SK-N-SH (cell line): ENCODE data around the gene MAP3K13. TPM values are rescaled to one million over a fixed set of nuclear protein-coding genes. Genes with fewer than 3 reads are reported as not detected.

ENCODE experiments used
- CTCF ChIA-PET: fragments of 300-600, 350-600 bp; formaldehyde crosslinking; extraction: SDS; loops from one replicate; lab custom pipeline; 2021; lab: Yijun Ruan, JAX
- POLR2A ChIA-PET: fragments of 350-600 bp; sonication (Branson Sonifier 250); formaldehyde crosslinking; extraction: SDS; loops from one replicate; lab custom pipeline; 2020; ENCODE audit warnings: antibody characterized with exemption, inconsistent platforms; lab: Yijun Ruan, JAX
- DNase-seq: peaks from one replicate; pipeline ENCODE4 v3.0.0; 2012
- H2AFZ ChIP-seq: fragments of 200-600 bp; sonication (generic); 2 replicates; pipeline ENCODE4 v1.8.1; 2016; ENCODE audit warnings: antibody characterized with exemption, mild to moderate bottlenecking, low read depth
- H3F3A ChIP-seq: fragments of 200-600 bp; sonication (generic); replicated peaks from 2 replicates; pipeline ENCODE3; 2016; ENCODE audit warnings: antibody characterized with exemption, mild to moderate bottlenecking; ENCODE audit not compliant: insufficient read depth
- H3K27ac ChIP-seq, 2 experiments: fragments of 200-500 bp in 1 of 2; fragments of 200-600 bp in 1 of 2; sonication (Bioruptor generic) in 1 of 2; sonication (generic), shearing (Covaris generic) in 1 of 2; 2 replicates each; pipeline versions ENCODE4 v1.5.1 to v1.6.1; 2014 to 2016; ENCODE audit warnings: low read depth in 2 of 2, inconsistent platforms in 1 of 2, low read length in 1 of 2, mild to moderate bottlenecking in 1 of 2, mixed read lengths in 1 of 2
- H3K27me3 ChIP-seq: fragments of 200-600 bp; sonication (generic), shearing (Covaris generic); 2 replicates; pipeline ENCODE4 v1.6.1; 2016; ENCODE audit warnings: mixed run types; ENCODE audit not compliant: insufficient read depth
- H3K36me3 ChIP-seq, 2 experiments: fragments of 200-500 bp in 1 of 2; fragments of 200-600 bp in 1 of 2; sonication (Bioruptor generic) in 1 of 2; sonication (generic) in 1 of 2; replicated peaks in 1 of 2; 2 replicates each; pipeline versions ENCODE3 to v1.5.1; 2014 to 2016; ENCODE audit warnings: low read length in 1 of 2, mild to moderate bottlenecking in 1 of 2; ENCODE audit not compliant: insufficient read depth in 2 of 2, control insufficient read depth in 1 of 2
- H3K4me1 ChIP-seq, 2 experiments: fragments of 200-500 bp in 1 of 2; fragments of 200-600 bp in 1 of 2; sonication (Bioruptor generic) in 1 of 2; sonication (generic), shearing (Covaris generic) in 1 of 2; 2 replicates each; pipeline versions ENCODE4 v1.5.1 to v1.6.1; 2014 to 2016; ENCODE audit warnings: low read depth in 1 of 2, low read length in 1 of 2, mixed run types in 1 of 2; ENCODE audit not compliant: insufficient read depth in 2 of 2, control insufficient read depth in 1 of 2
- H3K4me2 ChIP-seq: fragments of 200-600 bp; sonication (generic), shearing (Covaris generic); 2 replicates; pipeline ENCODE4 v1.6.1; 2017; ENCODE audit warnings: mixed run types
- H3K4me3 ChIP-seq, 2 experiments: fragments of 200-500 bp in 1 of 2; fragments of 200-600 bp in 1 of 2; sonication (Bioruptor generic) in 1 of 2; sonication (generic), shearing (Covaris generic) in 1 of 2; 2 replicates each; pipeline versions ENCODE4 v1.5.1 to v1.8.1; 2014 to 2016; ENCODE audit warnings: low read depth in 2 of 2, inconsistent platforms in 1 of 2, low read length in 1 of 2, mild to moderate bottlenecking in 1 of 2, mixed read lengths in 1 of 2, moderate library complexity in 1 of 2
- H3K79me2 ChIP-seq: fragments of 200-600 bp; sonication (generic); 2 replicates; pipeline ENCODE4 v1.8.1; 2017; ENCODE audit warnings: mild to moderate bottlenecking; ENCODE audit not compliant: insufficient read depth
- H3K9ac ChIP-seq: fragments of 200-600 bp; sonication (generic); 2 replicates; pipeline ENCODE4 v1.6.1; 2017; ENCODE audit warnings: mixed run types
- H3K9me2 ChIP-seq: fragments of 200-600 bp; sonication (generic); 2 replicates; pipeline ENCODE4 v1.6.1; 2017; ENCODE audit warnings: mixed run types
- H3K9me3 ChIP-seq: fragments of 200-600 bp; sonication (generic); 2 replicates; pipeline ENCODE4 v1.6.1; 2017; ENCODE audit warnings: mixed run types, mild to moderate bottlenecking, moderate library complexity
- H4K20me1 ChIP-seq: fragments of 200-600 bp; sonication (generic); 2 replicates; pipeline ENCODE4 v1.6.1; 2017; ENCODE audit warnings: mild to moderate bottlenecking, mixed run types; ENCODE audit not compliant: insufficient read depth
- EP300 ChIP-seq, 2 experiments: IDR thresholded peaks; 2 replicates each; pipeline versions ENCODE4 v1.4.0 to v1.6.1; 2012; ENCODE audit warnings: borderline replicate concordance in 1 of 2, low read depth in 1 of 2, low read length in 1 of 2
- RAD21 ChIP-seq: IDR thresholded peaks from 2 replicates; pipeline ENCODE4 v1.6.1; 2012; ENCODE audit warnings: mild to moderate bottlenecking, low read length
- RCOR1 ChIP-seq: fragments of 150-350 bp; IDR thresholded peaks from 2 replicates; pipeline ENCODE4 v1.6.1; 2017; ENCODE audit warnings: antibody characterized with exemption, low read length
- RXRA ChIP-seq: IDR thresholded peaks from 2 replicates; pipeline ENCODE4 v1.4.0; 2012; ENCODE audit warnings: low read depth, mild to moderate bottlenecking, borderline replicate concordance
- YY1 ChIP-seq: IDR thresholded peaks from 2 replicates; pipeline ENCODE4 v1.4.0; 2012; ENCODE audit warnings: low read depth, mild to moderate bottlenecking
- WGBS: methylation state at CpG from one replicate; pipeline ENCODE4 v1.1.6; 2017; ENCODE audit warnings: low lambda C conversion rate; 5-methylcytosine and 5-hydroxymethylcytosine counted together
- polyA plus RNA-seq, 3 experiments: library from polyadenylated mRNA; depleted of rRNA; stranded (reverse); fragments of >200 nt; gene quantifications; 2 replicates each; pipeline ENCODE4 v1.2.3, GENCODE V29; 2012
- TF ChIP-seq, protein P1 (sequence below): fragments of 200-600 bp; sonication (generic); IDR thresholded peaks from 2 replicates; pipeline ENCODE4 v1.6.1; 2017; ENCODE audit warnings: antibody characterized with exemption, mild to moderate bottlenecking, moderate library complexity
- TF ChIP-seq, protein P2 (sequence below): IDR thresholded peaks from 2 replicates; pipeline ENCODE4; 2012
- TF ChIP-seq, protein P3 (sequence below): IDR thresholded peaks from 2 replicates; pipeline ENCODE4 v1.6.1; 2012; ENCODE audit warnings: mild to moderate bottlenecking, low read depth, low read length, moderate library complexity

Gene MAP3K13
- polyA plus RNA-seq, 1 of the 3 experiments (the other 2 are of a cell fraction): 9.1 TPM

GRCh38 chr3:185486394-185486793, 123.5 kb downstream of the MAP3K13 start:
- CTCF ChIA-PET: interaction anchor here (0.8 to 1.2 kb wide), 2 partner anchors 17 to 72 kb away, joined by 3 read pairs; no protein-coding TSS in a partner anchor
- WGBS: 93% methylated on average over 5 of the region's 5 CpGs

More at GRCh38 chr3:185486394-185486793, 123.5 kb downstream of the MAP3K13 start:
- Histone ChIP-seq H3K27me3 (no peaks in the 10 kb centered on the region), H3K9ac (no peak overlapping the region), H3K4me1 (no peaks in the 10 kb centered on the region), H4K20me1 (no peaks in the 10 kb centered on the region), H3K9me2 (no peaks in the 10 kb centered on the region), H3K9me3 (no peaks in the 10 kb centered on the region), H3K4me3 (no peak overlapping the region), H3K27ac (no peak overlapping the region), H3K4me2 (no peak overlapping the region), H3K36me3 (peaks cover 10 to 16% of the 10 kb centered on the region in 2 experiments), H2AFZ (no peak overlapping the region), H3F3A (no peaks in the 10 kb centered on the region), H3K79me2 (no peaks in the 10 kb centered on the region)
- no peak for DNase-seq
- POLR2A ChIA-PET: no interaction called here
- TF ChIP-seq, protein P1, sequence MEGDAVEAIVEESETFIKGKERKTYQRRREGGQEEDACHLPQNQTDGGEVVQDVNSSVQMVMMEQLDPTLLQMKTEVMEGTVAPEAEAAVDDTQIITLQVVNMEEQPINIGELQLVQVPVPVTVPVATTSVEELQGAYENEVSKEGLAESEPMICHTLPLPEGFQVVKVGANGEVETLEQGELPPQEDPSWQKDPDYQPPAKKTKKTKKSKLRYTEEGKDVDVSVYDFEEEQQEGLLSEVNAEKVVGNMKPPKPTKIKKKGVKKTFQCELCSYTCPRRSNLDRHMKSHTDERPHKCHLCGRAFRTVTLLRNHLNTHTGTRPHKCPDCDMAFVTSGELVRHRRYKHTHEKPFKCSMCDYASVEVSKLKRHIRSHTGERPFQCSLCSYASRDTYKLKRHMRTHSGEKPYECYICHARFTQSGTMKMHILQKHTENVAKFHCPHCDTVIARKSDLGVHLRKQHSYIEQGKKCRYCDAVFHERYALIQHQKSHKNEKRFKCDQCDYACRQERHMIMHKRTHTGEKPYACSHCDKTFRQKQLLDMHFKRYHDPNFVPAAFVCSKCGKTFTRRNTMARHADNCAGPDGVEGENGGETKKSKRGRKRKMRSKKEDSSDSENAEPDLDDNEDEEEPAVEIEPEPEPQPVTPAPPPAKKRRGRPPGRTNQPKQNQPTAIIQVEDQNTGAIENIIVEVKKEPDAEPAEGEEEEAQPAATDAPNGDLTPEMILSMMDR: no peak
- TF ChIP-seq, protein P2, sequence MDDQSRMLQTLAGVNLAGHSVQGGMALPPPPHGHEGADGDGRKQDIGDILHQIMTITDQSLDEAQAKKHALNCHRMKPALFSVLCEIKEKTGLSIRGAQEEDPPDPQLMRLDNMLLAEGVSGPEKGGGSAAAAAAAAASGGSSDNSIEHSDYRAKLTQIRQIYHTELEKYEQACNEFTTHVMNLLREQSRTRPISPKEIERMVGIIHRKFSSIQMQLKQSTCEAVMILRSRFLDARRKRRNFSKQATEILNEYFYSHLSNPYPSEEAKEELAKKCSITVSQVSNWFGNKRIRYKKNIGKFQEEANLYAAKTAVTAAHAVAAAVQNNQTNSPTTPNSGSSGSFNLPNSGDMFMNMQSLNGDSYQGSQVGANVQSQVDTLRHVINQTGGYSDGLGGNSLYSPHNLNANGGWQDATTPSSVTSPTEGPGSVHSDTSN: no peak
- TF ChIP-seq, protein P3, sequence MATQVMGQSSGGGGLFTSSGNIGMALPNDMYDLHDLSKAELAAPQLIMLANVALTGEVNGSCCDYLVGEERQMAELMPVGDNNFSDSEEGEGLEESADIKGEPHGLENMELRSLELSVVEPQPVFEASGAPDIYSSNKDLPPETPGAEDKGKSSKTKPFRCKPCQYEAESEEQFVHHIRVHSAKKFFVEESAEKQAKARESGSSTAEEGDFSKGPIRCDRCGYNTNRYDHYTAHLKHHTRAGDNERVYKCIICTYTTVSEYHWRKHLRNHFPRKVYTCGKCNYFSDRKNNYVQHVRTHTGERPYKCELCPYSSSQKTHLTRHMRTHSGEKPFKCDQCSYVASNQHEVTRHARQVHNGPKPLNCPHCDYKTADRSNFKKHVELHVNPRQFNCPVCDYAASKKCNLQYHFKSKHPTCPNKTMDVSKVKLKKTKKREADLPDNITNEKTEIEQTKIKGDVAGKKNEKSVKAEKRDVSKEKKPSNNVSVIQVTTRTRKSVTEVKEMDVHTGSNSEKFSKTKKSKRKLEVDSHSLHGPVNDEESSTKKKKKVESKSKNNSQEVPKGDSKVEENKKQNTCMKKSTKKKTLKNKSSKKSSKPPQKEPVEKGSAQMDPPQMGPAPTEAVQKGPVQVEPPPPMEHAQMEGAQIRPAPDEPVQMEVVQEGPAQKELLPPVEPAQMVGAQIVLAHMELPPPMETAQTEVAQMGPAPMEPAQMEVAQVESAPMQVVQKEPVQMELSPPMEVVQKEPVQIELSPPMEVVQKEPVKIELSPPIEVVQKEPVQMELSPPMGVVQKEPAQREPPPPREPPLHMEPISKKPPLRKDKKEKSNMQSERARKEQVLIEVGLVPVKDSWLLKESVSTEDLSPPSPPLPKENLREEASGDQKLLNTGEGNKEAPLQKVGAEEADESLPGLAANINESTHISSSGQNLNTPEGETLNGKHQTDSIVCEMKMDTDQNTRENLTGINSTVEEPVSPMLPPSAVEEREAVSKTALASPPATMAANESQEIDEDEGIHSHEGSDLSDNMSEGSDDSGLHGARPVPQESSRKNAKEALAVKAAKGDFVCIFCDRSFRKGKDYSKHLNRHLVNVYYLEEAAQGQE: no peak
- no peak for TF ChIP-seq RXRA
- no peak for TF ChIP-seq EP300 (IDR thresholded peaks at IDR 0.05; ENCODE audit: borderline replicate concordance in 1 of 2, low read depth in 1 of 2, low read length in 1 of 2)
- TF ChIP-seq YY1: no peak
- no peak for TF ChIP-seq RCOR1
- no peak for TF ChIP-seq RAD21
